CD14-positive monocyte (primary cell): ENCODE results near the gene MLLT3. TPM values are rescaled to one million over a fixed set of nuclear protein-coding genes. Genes with fewer than 3 reads are reported as not detected.

Experiments used
- DNase-seq, 3 donors: peaks; one replicate each; pipeline ENCODE4 v3.0.0-alpha.2; 2011 to 2022
- H2AFZ ChIP-seq: 2 replicates; pipeline ENCODE4 v1.6.0; 2012; ENCODE audit warnings: mild to moderate bottlenecking, low read depth, low read length, inconsistent platforms; ENCODE audit not compliant: insufficient read depth, poor library complexity, severe bottlenecking
- H3K27ac ChIP-seq, 2 donors: 1 replicate in 1 of 2; 2 replicates in 1 of 2; pipeline ENCODE4 v1.5.1; 2012 to 2013; ENCODE audit warnings: low read length in 2 of 2, control low read depth in 1 of 2, inconsistent platforms in 1 of 2, low read depth in 1 of 2, mild to moderate bottlenecking in 1 of 2
- H3K27me3 ChIP-seq, 2 donors: one replicate each; pipeline versions ENCODE4 v1.6.0 to v1.6.1; 2011 to 2013; ENCODE audit warnings: low read length in 2 of 2; ENCODE audit not compliant: control insufficient read depth in 2 of 2, insufficient read depth in 2 of 2
- H3K36me3 ChIP-seq, 2 donors: replicated peaks in 1 of 2; 1 replicate in 1 of 2; 2 replicates in 1 of 2; pipeline versions ENCODE4 v1.5.1 to v1.6.1; 2012 to 2013; ENCODE audit warnings: low read length in 2 of 2, control low read depth in 1 of 2, inconsistent platforms in 1 of 2, mild to moderate bottlenecking in 1 of 2; ENCODE audit not compliant: insufficient read depth in 2 of 2, control insufficient read depth in 1 of 2
- H3K4me1 ChIP-seq, 2 donors: 1 replicate in 1 of 2; 2 replicates in 1 of 2; pipeline versions ENCODE4 v1.5.1 to v1.6.1; 2012 to 2013; ENCODE audit warnings: low read length in 2 of 2, control low read depth in 1 of 2, inconsistent platforms in 1 of 2, mild to moderate bottlenecking in 1 of 2, moderate library complexity in 1 of 2; ENCODE audit not compliant: insufficient read depth in 2 of 2, control insufficient read depth in 1 of 2
- H3K4me2 ChIP-seq: replicated peaks from 2 replicates; pipeline ENCODE3; 2012; ENCODE audit warnings: low read length, moderate library complexity, mild to moderate bottlenecking; ENCODE audit not compliant: poor library complexity, severe bottlenecking; ENCODE audit errors: extremely low read depth
- H3K4me3 ChIP-seq, 3 experiments: fragments of 200-600 bp in 1 of 3; sonication (generic) in 1 of 3; replicated peaks in 1 of 3; 1 replicate in 2 of 3; 2 replicates in 1 of 3; pipeline ENCODE4 v1.5.1; 2011 to 2013; ENCODE audit warnings: low read length in 3 of 3, mild to moderate bottlenecking in 3 of 3, control low read depth in 2 of 3, low read depth in 2 of 3, inconsistent platforms in 1 of 3, moderate library complexity in 1 of 3
- H3K79me2 ChIP-seq: 2 replicates; pipeline ENCODE4 v1.6.0; 2012; ENCODE audit warnings: mild to moderate bottlenecking, control low read depth, inconsistent platforms, low read length, moderate library complexity; ENCODE audit not compliant: insufficient read depth
- H3K9ac ChIP-seq: 2 replicates; pipeline ENCODE4 v1.6.0; 2017; ENCODE audit warnings: low read length, mild to moderate bottlenecking; ENCODE audit not compliant: insufficient read depth, poor library complexity, severe bottlenecking
- H3K9me3 ChIP-seq, 2 donors: replicated peaks in 1 of 2; 1 replicate in 1 of 2; 2 replicates in 1 of 2; pipeline versions ENCODE4 v1.5.1 to v1.6.1; 2012 to 2013; ENCODE audit warnings: low read length in 2 of 2, control low read depth in 1 of 2; ENCODE audit not compliant: control insufficient read depth in 1 of 2, insufficient read depth in 1 of 2
- H4K20me1 ChIP-seq: 2 replicates; pipeline ENCODE4 v1.6.0; 2012; ENCODE audit warnings: mild to moderate bottlenecking, low read length, control low read depth, moderate library complexity; ENCODE audit not compliant: insufficient read depth
- H3K27ac Mint-ChIP-seq, 7 donors: one replicate each; pipeline ENCODE4 v1.8.0; 2020; ENCODE audit warnings: mild to moderate bottlenecking in 7 of 7, mixed read lengths in 7 of 7, moderate library complexity in 6 of 7, inconsistent platforms in 2 of 7
- H3K27me3 Mint-ChIP-seq, 3 donors: one replicate each; pipeline ENCODE4 v1.8.0; 2021 to 2022; ENCODE audit warnings: low read depth in 3 of 3, mild to moderate bottlenecking in 3 of 3, mixed read lengths in 3 of 3, moderate library complexity in 3 of 3, inconsistent platforms in 1 of 3
- H3K36me3 Mint-ChIP-seq, 2 donors: one replicate each; pipeline ENCODE4 v1.8.0; 2020; ENCODE audit warnings: mixed read lengths in 2 of 2, inconsistent platforms in 1 of 2, mild to moderate bottlenecking in 1 of 2
- H3K4me1 Mint-ChIP-seq: one replicate; pipeline ENCODE4 v1.8.0; 2020; ENCODE audit warnings: mild to moderate bottlenecking, mixed read lengths
- H3K4me3 Mint-ChIP-seq, 2 donors: one replicate each; pipeline ENCODE4 v1.8.0; 2020; ENCODE audit warnings: mild to moderate bottlenecking in 2 of 2, mixed read lengths in 2 of 2, moderate library complexity in 1 of 2
- H3K9me3 Mint-ChIP-seq, 7 donors: one replicate each; pipeline ENCODE4 v1.8.0; 2020 to 2022; ENCODE audit warnings: mixed read lengths in 7 of 7, mild to moderate bottlenecking in 6 of 7, moderate library complexity in 6 of 7, inconsistent platforms in 2 of 7
- WGBS: methylation state at CpG from one replicate; pipeline ENCODE4 v1.1.5; 2013; ENCODE audit warnings: missing lambda C conversion rate; ENCODE audit not compliant: insufficient coverage; 5-methylcytosine and 5-hydroxymethylcytosine counted together
- intact Hi-C, 2 donors: fragments of 100-400 bp; cut with micrococcal nuclease; formaldehyde crosslinking; loops; one replicate each; pipeline versions ENCODE4 v1.15.0 to v1.15.1; 2023
- polyA plus RNA-seq, 3 donors: library from polyadenylated mRNA; depleted of rRNA in 1 of 3; unstranded in 2 of 3; stranded (reverse) in 1 of 3; fragments of 300-500 nt in 2 of 3; fragments of >200 nt in 1 of 3; fragmentation: Illumina TruSeq in 2 of 3; gene quantifications; 1 replicate in 2 of 3; 2 replicates in 1 of 3; pipeline ENCODE4 v1.2.3, GENCODE V29; 2012 to 2021
- TF ChIP-seq, protein P1 (sequence below): fragments of 200-600 bp; IDR thresholded peaks from one replicate; pipeline ENCODE4 v1.8.0; 2022; ENCODE audit warnings: antibody characterized with exemption, mild to moderate bottlenecking

Gene MLLT3
- polyA plus RNA-seq, 3 donors: 0.81 to 2.3 (median 1.5) TPM

GRCh38 chr9:20513126-20513913, 109.0 kb downstream of the MLLT3 start:
- Mint-ChIP-seq H3K4me1 (peaks cover 18% of the 10 kb centered on the region), H3K4me3 (no peak overlapping the region), H3K27ac (no peak overlapping the region), H3K36me3 (no peaks in the 10 kb centered on the region), H3K9me3 (peaks cover 0 to 2% (median 0%) of the 10 kb centered on the region in 7 donors), H3K27me3 (no peaks in the 10 kb centered on the region)
- TF ChIP-seq, protein P1, sequence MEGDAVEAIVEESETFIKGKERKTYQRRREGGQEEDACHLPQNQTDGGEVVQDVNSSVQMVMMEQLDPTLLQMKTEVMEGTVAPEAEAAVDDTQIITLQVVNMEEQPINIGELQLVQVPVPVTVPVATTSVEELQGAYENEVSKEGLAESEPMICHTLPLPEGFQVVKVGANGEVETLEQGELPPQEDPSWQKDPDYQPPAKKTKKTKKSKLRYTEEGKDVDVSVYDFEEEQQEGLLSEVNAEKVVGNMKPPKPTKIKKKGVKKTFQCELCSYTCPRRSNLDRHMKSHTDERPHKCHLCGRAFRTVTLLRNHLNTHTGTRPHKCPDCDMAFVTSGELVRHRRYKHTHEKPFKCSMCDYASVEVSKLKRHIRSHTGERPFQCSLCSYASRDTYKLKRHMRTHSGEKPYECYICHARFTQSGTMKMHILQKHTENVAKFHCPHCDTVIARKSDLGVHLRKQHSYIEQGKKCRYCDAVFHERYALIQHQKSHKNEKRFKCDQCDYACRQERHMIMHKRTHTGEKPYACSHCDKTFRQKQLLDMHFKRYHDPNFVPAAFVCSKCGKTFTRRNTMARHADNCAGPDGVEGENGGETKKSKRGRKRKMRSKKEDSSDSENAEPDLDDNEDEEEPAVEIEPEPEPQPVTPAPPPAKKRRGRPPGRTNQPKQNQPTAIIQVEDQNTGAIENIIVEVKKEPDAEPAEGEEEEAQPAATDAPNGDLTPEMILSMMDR: no peak
- no peak overlapping the region for H3K9ac ChIP-seq
- H3K79me2 ChIP-seq: no peaks in the 10 kb centered on the region
- H3K27ac ChIP-seq: no peak overlapping the region
- no peaks in the 10 kb centered on the region for H4K20me1 ChIP-seq
- WGBS: 92% methylated on average over 8 of the region's 11 CpGs
- H3K36me3 ChIP-seq: no peaks in the 10 kb centered on the region
- no peak overlapping the region for H3K4me2 ChIP-seq
- H3K27me3 ChIP-seq: no peaks in the 10 kb centered on the region
- no peak for DNase-seq
- H3K4me1 ChIP-seq: peaks cover under 1 to 2% of the 10 kb centered on the region in 2 donors
- no peak overlapping the region for H3K4me3 ChIP-seq
- no peaks in the 10 kb centered on the region for H3K9me3 ChIP-seq
- intact Hi-C loops: no loop called here
- H2AFZ ChIP-seq: no peak overlapping the region

DNA sequence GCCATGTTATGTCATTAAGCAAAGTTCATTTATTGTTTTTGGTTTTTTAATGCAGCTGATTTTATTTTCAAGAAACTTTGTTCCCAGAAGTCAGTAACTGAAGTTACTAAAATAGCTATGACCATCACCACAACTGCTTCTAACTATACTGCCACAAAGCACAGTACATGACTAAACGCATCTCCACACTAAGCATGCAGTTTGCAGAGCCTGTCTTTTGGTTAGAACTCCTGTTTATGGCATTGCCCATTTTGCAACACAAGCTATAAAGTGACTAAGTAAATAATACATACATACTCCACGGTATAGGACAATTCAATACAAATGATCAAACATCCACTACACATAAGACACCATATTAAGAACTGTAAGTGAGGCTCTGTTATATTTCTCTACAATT, 109.7 kb downstream of the MLLT3 start:
- Histone ChIP-seq H3K27ac (no peak overlapping the region), H3K4me2 (no peak overlapping the region), H3K4me3 (no peak overlapping the region), H3K9ac (no peak overlapping the region), H3K36me3 (no peaks in the 10 kb centered on the region), H3K9me3 (no peaks in the 10 kb centered on the region), H3K4me1 (peaks cover 7 to 8% of the 10 kb centered on the region in 2 donors), H3K79me2 (no peaks in the 10 kb centered on the region), H2AFZ (no peak overlapping the region), H4K20me1 (no peaks in the 10 kb centered on the region), H3K27me3 (no peaks in the 10 kb centered on the region)
- Mint-ChIP-seq H3K4me3 (no peak overlapping the region), H3K4me1 (peaks cover 25% of the 10 kb centered on the region), H3K36me3 (no peaks in the 10 kb centered on the region), H3K27ac (no peak overlapping the region), H3K9me3 (peaks cover 0 to 2% (median 0%) of the 10 kb centered on the region in 7 donors), H3K27me3 (no peaks in the 10 kb centered on the region)
- 60% methylated on average over 1 of the region's 2 CpGs for WGBS
- no peak for DNase-seq
- intact Hi-C loops: no loop called here
- TF ChIP-seq, protein P1: no peak
